ENCODE data around the gene POU2AF2. TPM values are rescaled to one million over a fixed set of nuclear protein-coding genes. Genes with fewer than 3 reads are reported as not detected.

POU2AF2 gene
- total and polyA plus RNA-seq, 4 donors: 0.26 to 0.29 TPM; not detected in 2

DNA sequence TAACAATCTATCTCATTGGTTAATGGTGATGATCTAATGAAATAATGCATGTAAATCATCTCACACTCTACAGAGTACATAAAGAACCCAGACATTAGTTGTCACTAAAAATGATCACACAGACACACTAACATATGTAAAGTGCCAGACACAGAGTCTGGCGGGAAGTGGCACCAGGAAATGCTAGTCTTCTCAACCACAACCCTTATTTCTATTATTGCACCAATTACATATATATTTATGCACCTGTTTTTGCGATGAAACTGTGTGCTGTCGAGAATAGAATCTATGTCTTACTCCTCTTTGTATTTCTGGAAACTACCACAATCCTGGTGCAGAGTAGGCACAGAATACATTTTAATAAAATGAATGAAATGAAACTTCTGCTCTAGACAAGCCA lies 26.9 kb downstream of the POU2AF2 start:
- ATAC-seq (ENCODE audit: insufficient read depth, low FRiP score): no peak
- Histone ChIP-seq H3K27me3 (ENCODE audit: control insufficient read depth in 3 of 3, insufficient read depth in 3 of 3, low read length in 2 of 3) (no peaks in the 10 kb centered on the region), H3K27ac (ENCODE audit: low read depth in 1 of 2, low read length in 1 of 2) (no peak overlapping the region), H3K9ac (ENCODE audit: insufficient read depth in 1 of 2, low read length in 2 of 2) (no peak overlapping the region), H3K4me3 (no peak overlapping the region), H3K4me1 (ENCODE audit: control insufficient read depth in 5 of 5, insufficient read depth in 5 of 5, low read length in 5 of 5) (no peaks in the 10 kb centered on the region), H3K9me3 (ENCODE audit: control insufficient read depth in 4 of 4, insufficient read depth in 3 of 4, low read length in 3 of 4) (no peaks in the 10 kb centered on the region), H3K36me3 (ENCODE audit: control insufficient read depth in 4 of 4, insufficient read depth in 4 of 4, low read length in 4 of 4) (no peaks in the 10 kb centered on the region)
- TF ChIP-seq, protein P1, sequence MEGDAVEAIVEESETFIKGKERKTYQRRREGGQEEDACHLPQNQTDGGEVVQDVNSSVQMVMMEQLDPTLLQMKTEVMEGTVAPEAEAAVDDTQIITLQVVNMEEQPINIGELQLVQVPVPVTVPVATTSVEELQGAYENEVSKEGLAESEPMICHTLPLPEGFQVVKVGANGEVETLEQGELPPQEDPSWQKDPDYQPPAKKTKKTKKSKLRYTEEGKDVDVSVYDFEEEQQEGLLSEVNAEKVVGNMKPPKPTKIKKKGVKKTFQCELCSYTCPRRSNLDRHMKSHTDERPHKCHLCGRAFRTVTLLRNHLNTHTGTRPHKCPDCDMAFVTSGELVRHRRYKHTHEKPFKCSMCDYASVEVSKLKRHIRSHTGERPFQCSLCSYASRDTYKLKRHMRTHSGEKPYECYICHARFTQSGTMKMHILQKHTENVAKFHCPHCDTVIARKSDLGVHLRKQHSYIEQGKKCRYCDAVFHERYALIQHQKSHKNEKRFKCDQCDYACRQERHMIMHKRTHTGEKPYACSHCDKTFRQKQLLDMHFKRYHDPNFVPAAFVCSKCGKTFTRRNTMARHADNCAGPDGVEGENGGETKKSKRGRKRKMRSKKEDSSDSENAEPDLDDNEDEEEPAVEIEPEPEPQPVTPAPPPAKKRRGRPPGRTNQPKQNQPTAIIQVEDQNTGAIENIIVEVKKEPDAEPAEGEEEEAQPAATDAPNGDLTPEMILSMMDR (IDR thresholded peaks at IDR 0.05; ENCODE audit: control extremely low read depth, extremely low read depth): no peak
- 80 to 82% methylated on average over 3 of the region's 3 CpGs for WGBS, 2 donors
- no peak for DNase-seq

DNA sequence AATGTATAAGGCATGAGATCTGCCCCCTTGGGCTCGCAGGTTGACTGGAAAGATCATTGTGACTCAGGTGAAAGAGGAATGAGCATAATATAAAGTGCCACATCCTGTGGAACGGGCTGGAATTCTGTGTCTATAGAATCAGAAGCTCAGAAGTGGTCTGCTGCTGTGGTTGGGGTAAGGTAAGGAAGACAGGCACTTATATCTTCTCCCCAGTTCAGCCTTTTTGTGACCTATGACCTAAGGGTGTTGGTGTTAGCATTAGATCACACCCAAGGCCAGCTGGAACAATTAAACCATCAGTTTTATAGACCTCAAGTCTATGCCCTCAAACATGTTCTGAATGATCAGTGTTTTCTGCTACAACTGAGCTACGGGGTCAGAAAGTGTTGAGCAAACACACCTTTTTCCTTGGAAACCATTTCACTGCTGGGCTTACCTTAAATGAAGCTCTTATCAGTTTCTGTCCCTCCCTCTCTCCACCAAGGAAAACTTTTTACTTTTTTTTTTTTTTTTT lies 37.1 kb downstream of the POU2AF2 start:
- no peak for DNase-seq
- H3K9ac ChIP-seq (ENCODE audit: insufficient read depth in 1 of 2, low read length in 2 of 2): no peak overlapping the region

DNA sequence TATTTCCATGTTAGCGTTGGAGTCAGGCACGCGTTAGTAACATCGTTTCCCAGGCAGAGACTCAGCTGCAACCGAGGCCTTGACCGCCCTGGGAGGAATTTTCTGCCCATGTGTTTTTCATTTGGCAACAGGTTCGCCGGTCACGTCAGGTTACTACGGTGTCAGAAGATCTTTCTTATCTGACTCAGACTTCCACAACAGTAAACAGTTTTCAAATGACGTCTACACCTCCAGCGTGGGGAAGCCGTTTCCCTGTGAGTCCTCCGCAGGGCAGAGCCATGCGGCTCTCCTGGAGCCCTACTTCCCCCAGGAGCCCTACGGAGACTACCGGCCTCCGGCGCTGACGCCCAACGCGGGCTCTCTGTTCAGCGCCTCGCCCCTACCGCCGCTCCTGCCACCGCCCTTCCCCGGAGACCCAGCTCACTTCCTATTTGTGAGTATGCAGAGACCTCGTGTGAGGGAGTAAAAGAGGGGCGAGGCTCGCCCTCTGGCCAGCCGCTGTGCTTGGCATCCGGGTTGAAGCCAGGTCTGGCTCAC lies 38.5 kb downstream of the POU2AF2 start:
- WGBS, 2 donors: 74 to 76% methylated on average over 33 of the region's 33 CpGs

More for the DNA sequence above, 37.1 kb downstream of the POU2AF2 start:
- no peak overlapping the region for H3K4me3 ChIP-seq
- H3K27ac ChIP-seq (ENCODE audit: low read depth in 1 of 2, low read length in 1 of 2): no peak overlapping the region
- WGBS, 2 donors: 66 to 74% methylated on average over 3 of the region's 3 CpGs
- TF ChIP-seq, protein P1 (IDR thresholded peaks at IDR 0.05; ENCODE audit: control extremely low read depth, extremely low read depth): no peak
- H3K36me3 ChIP-seq (ENCODE audit: control insufficient read depth in 4 of 4, insufficient read depth in 4 of 4, low read length in 4 of 4): no peaks in the 10 kb centered on the region
- peaks cover 0 to 11% (median 0%) of the 10 kb centered on the region in 5 donors for H3K4me1 ChIP-seq (ENCODE audit: control insufficient read depth in 5 of 5, insufficient read depth in 5 of 5, low read length in 5 of 5)
- no peaks in the 10 kb centered on the region for H3K27me3 ChIP-seq (ENCODE audit: control insufficient read depth in 3 of 3, insufficient read depth in 3 of 3, low read length in 2 of 3)
- no peaks in the 10 kb centered on the region for H3K9me3 ChIP-seq (ENCODE audit: control insufficient read depth in 4 of 4, insufficient read depth in 3 of 4, low read length in 3 of 4)
- no peak for ATAC-seq (ENCODE audit: insufficient read depth, low FRiP score)

More for the DNA sequence above, 38.5 kb downstream of the POU2AF2 start:
- DNase-seq: no peak
- H3K4me3 ChIP-seq: no peak overlapping the region
- TF ChIP-seq, protein P1 (IDR thresholded peaks at IDR 0.05; ENCODE audit: control extremely low read depth, extremely low read depth): no peak
- no peak overlapping the region for H3K27ac ChIP-seq (ENCODE audit: low read depth in 1 of 2, low read length in 1 of 2)
- no peak overlapping the region for H3K9ac ChIP-seq (ENCODE audit: insufficient read depth in 1 of 2, low read length in 2 of 2)
- no peaks in the 10 kb centered on the region for H3K9me3 ChIP-seq (ENCODE audit: control insufficient read depth in 4 of 4, insufficient read depth in 3 of 4, low read length in 3 of 4)
- H3K36me3 ChIP-seq (ENCODE audit: control insufficient read depth in 4 of 4, insufficient read depth in 4 of 4, low read length in 4 of 4): no peaks in the 10 kb centered on the region
- H3K27me3 ChIP-seq (ENCODE audit: control insufficient read depth in 3 of 3, insufficient read depth in 3 of 3, low read length in 2 of 3): no peaks in the 10 kb centered on the region
- peaks cover 0 to 11% (median 0%) of the 10 kb centered on the region in 5 donors for H3K4me1 ChIP-seq (ENCODE audit: control insufficient read depth in 5 of 5, insufficient read depth in 5 of 5, low read length in 5 of 5)
- no peak for ATAC-seq (ENCODE audit: insufficient read depth, low FRiP score)

Data from lung (tissue), 12 donors.